Thyroid gland (tissue), 4 donors: ENCODE results near the gene SMARCC2.

Source experiments
- CTCF ChIP-seq, 6 experiments: fragments of 200-600 bp in 3 of 6; fragments of 450-650 bp in 3 of 6; sonication (generic) in 3 of 6; IDR thresholded peaks; one replicate each; pipeline ENCODE4 v1.5.1; 2016 to 2019; ENCODE audit warnings: antibody characterized with exemption in 6 of 6, mild to moderate bottlenecking in 2 of 6, inconsistent platforms in 1 of 6, moderate library complexity in 1 of 6
- POLR2A ChIP-seq, 2 donors: fragments of 450-650 bp; IDR thresholded peaks; one replicate each; pipeline ENCODE4 v1.6.1; 2017; ENCODE audit warnings: antibody characterized with exemption in 2 of 2, mild to moderate bottlenecking in 2 of 2, moderate library complexity in 1 of 2

GRCh38 chr12:56219840-56220239, 30.6 kb upstream of the SMARCC2 start:
- TF ChIP-seq CTCF (IDR thresholded peaks at IDR 0.05): no peak
- TF ChIP-seq POLR2A (IDR thresholded peaks at IDR 0.05): no peak
